GM13976 (cell line): ENCODE measurements around the gene PRKCSH.
A peak's percentile ranks its signal among the peaks of the same experiment; 100 is the strongest.

Experiments
- DNase-seq: peaks from one replicate; pipeline ENCODE4 v3.0.0; 2012; ENCODE audit warnings: low spot score
- in situ Hi-C: fragments of 300-500 bp; cut with MboI; formaldehyde crosslinking; loops from one replicate; pipeline ENCODE4 v1.12.0; 2022; ENCODE audit warnings: low sequenced_read_pairs, mixed read lengths, inconsistent platforms; ENCODE audit not compliant: unreplicated experiment
- TF ChIP-seq, protein P1 (sequence below): IDR thresholded peaks from 2 replicates; pipeline ENCODE4 v1.5.1; 2012; ENCODE audit warnings: borderline replicate concordance, mild to moderate bottlenecking; ENCODE audit not compliant: insufficient read depth; ENCODE audit errors: extremely low read depth, missing control alignments, control extremely low read depth

PRKCSH gene

DNA sequence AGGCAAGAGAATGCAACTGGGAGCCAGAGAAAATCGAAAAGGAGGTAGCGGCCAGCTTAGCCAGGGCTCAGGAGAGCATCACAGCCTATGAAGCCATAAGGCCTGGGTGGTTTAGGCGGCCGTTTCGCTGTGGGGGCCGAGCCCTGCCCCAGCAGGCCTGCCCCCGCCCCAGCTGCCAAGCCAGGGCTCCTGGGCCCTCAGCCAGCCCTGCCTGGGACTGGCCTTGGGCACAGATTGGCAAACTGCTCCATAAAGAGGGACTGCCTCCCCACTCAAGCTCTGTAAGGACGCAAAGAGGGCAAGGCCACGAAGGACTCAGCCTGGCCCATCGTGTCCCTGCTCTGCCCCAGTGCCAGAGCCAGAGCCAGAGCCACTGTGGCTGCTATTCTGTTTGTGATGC lies 60.0 kb downstream of the PRKCSH start:
- in situ Hi-C loops: no loop called here
- DNase-seq: no peak
- TF ChIP-seq, protein P1, sequence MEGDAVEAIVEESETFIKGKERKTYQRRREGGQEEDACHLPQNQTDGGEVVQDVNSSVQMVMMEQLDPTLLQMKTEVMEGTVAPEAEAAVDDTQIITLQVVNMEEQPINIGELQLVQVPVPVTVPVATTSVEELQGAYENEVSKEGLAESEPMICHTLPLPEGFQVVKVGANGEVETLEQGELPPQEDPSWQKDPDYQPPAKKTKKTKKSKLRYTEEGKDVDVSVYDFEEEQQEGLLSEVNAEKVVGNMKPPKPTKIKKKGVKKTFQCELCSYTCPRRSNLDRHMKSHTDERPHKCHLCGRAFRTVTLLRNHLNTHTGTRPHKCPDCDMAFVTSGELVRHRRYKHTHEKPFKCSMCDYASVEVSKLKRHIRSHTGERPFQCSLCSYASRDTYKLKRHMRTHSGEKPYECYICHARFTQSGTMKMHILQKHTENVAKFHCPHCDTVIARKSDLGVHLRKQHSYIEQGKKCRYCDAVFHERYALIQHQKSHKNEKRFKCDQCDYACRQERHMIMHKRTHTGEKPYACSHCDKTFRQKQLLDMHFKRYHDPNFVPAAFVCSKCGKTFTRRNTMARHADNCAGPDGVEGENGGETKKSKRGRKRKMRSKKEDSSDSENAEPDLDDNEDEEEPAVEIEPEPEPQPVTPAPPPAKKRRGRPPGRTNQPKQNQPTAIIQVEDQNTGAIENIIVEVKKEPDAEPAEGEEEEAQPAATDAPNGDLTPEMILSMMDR: no peak

DNA sequence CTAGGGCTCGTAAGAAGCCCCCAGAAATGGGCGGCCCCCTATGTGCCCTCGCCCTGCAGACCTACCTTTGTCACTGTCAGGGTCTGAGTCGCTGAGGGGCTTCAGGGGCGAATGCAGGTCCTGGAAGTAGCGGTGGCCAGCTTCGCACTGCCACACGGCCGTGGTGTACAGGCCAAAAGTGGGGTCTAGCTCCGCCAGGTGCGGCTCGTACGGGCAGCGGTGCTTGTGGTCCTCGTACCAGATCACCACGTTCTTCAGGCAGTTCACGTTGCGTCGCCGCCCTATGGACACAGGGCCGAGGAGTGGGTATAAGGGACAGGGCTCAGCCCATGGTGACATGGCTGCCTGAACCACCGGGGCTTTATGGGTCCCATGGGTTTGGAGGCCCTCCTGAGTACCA lies 60.5 kb downstream of the PRKCSH start:
- in situ Hi-C loops: no loop called here
- no peak for DNase-seq
- TF ChIP-seq, protein P1: no peak

DNA sequence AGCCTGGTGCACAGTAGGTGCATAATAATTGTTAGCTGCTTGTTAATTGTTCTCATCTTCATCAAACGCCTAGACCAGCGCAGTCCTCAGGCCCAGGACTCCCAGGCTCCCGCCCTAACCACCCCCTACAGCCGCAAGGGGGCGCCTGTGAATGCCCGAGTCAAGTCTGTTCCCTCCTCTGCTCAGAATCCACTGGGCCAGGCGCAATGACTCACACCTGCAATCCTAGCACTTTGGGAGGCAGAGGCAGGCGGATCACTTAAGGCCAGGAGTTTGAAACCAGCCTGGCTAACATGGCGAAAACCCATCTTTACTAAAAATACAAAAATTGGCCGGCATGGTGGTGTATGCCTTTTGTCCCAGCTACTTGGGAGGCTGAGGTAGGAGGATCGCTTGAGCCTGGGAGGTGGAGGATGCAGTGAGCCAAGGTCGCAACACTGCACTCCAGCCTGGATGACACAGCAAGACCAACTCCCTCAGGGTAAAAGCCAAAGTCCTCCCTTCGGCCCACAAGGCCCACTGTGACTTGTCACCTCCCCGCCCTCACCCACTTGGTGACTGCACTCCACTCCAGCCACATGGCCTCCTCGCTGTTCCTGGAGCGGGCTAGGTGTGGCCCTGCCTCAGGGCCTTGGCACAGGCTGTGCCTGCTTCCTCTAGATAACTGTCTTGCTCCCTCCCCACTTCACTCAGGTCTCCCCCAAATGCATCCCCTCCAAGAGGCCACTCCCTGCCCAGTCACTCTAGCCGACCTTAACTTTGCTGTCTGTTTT lies 61.1 kb downstream of the PRKCSH start:
- TF ChIP-seq, protein P1: peak; percentile 63
- DNase-seq: peak; percentile 82
- in situ Hi-C loops: no loop called here

DNA sequence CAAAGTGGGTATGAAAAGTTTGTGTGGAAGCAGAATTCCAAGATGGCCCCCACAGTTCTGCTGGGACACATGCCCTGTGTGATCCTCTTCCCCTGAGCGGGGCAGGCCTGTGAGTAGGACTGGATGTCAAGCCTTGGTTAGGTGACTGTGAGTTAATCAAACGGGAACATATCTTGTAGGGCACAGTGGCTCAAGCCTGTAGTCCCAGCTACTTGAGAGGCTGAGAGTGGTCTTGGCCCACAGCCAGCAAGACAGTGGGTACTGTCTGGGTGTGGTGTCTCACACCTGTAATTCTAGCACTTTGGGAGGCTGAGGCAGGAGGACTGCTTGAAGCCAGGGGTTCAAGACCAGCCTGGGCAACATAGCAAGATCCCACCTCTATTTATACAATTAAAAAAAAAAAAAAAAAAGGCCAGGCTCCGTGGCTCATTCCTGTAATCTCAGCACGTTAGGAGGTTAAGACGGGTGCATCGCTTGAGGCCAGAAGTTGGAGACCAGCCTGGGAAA lies 63.8 kb downstream of the PRKCSH start:
- TF ChIP-seq, protein P1: no peak
- no peak for DNase-seq
- in situ Hi-C loops: no loop called here

DNA sequence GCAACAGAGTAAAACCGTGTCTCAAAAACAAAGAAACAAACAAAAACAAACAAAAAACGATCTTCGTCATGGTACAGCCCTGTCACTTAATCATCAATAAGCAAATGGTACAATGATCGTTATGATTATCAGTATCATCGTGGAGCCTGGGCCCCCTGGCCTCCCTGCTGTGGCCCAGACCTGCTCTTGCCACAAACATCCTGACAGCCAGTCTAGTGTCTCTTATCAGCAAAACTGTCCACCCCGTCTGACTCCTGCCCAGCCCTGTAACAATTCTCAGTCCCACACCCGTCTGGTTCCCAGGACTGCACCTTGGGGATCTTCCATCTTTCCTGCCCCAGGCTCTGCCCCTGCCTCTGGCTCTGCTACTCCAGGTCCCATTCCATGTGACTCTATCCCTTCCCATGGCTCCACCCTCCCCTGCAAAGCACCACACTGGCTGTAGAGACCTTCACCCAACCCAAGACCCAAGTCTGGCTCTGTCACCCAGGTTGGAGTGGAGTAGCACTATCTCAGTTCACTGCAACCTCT lies 64.5 kb downstream of the PRKCSH start:
- in situ Hi-C loops: no loop called here
- TF ChIP-seq, protein P1: no peak
- DNase-seq: no peak
